GM12872 (cell line): ENCODE data around the gene JMJD7.

Experiments used
- TF ChIP-seq, protein P1 (sequence below): IDR thresholded peaks from 3 replicates; pipeline ENCODE4 v1.5.1; 2011; ENCODE audit warnings: low read depth, mild to moderate bottlenecking, low read length, moderate library complexity; ENCODE audit not compliant: insufficient read depth

JMJD7 gene

DNA sequence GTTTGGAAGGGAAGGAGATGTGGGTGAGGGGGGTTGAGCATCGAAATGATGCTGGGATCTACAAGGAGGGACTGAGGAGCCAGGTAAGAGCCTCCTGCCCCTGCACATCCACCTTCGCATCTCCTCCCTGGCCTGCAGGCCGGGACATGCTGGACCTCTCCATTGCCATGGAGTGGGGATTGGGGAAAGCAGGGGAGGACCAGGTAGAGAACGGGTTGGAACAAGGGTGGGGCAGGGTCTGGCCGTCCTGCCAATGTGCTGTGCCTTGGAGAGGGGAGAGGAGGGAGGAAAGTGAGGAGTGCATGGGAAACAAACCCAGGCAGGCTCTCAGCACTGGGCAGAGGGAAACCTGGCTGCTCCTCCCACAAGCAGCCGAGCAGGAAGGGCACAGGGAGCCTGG is 21.3 kb downstream of the JMJD7 start:
- TF ChIP-seq, protein P1, sequence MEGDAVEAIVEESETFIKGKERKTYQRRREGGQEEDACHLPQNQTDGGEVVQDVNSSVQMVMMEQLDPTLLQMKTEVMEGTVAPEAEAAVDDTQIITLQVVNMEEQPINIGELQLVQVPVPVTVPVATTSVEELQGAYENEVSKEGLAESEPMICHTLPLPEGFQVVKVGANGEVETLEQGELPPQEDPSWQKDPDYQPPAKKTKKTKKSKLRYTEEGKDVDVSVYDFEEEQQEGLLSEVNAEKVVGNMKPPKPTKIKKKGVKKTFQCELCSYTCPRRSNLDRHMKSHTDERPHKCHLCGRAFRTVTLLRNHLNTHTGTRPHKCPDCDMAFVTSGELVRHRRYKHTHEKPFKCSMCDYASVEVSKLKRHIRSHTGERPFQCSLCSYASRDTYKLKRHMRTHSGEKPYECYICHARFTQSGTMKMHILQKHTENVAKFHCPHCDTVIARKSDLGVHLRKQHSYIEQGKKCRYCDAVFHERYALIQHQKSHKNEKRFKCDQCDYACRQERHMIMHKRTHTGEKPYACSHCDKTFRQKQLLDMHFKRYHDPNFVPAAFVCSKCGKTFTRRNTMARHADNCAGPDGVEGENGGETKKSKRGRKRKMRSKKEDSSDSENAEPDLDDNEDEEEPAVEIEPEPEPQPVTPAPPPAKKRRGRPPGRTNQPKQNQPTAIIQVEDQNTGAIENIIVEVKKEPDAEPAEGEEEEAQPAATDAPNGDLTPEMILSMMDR: no peak

DNA sequence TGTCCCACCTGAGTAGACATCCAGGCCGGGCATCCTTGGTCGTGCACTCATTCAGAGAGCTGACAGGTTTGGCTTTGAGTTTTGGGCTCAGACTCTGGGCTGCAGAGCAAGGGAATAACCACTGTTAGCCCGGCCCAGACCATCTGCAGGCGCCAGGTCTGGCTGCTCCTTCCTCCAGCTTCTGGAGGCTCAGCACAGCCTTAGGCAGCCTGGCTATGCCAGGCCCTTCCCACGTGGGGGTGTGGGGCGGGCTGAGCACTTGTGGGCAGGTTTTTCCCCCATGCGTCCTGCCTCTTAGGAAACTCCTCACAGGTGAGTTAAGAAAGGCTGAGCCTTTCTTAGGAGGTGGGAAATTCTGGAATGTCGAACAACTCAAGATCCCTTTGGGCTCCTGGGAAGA is 22.0 kb downstream of the JMJD7 start:
- TF ChIP-seq, protein P1: no peak

DNA sequence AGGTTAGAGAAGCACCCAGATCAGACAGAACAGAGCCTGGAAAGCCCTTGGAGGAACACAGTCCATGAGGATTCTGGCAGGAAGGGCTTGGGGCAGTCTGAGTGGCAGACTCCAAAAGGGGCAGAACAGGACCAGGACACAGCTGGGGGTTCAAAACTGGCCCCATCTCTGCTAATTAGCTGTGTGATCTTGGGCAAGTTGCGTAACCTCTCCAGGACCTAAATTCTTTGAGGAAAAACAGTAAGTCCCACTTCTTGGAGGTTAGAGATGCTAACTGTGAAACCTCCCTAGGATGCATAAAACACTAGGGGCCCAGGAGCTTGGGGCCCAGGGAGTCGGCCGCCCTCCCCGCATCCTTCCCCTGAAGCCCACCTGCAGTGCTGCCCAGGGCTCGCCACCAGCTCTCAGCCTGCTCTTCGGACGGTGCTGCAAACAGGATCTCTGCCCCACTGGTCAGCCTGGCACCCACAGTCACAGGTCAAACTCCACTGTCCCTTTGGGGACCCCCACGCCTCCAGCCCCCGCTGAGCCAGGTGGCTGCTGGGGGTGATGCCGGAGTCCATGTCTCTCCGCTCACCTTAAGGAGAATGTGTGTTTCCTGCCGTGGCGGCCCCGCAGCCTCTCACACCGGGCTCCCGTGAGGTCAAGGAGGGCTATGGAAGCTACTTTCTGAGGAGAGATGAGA is 22.7 kb downstream of the JMJD7 start:
- TF ChIP-seq, protein P1: no peak

DNA sequence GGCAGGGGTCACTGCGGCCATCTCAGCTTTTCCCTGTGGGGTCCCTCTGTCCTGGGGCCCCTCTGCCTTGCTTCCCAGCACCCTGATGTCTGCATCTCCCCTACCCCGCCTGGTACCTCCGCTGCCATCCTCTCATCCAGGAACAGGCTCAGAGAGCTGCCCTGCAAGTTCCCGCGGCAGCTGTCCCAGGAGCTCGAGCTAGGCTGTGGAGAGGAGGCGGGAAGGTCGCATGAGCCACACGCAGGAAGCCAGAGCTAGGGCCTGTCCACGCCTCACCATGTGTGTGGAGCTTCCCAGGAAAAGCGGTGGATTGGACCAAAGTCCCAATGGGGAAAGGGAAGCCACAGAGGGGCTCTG is 23.3 kb downstream of the JMJD7 start:
- TF ChIP-seq, protein P1: no peak

DNA sequence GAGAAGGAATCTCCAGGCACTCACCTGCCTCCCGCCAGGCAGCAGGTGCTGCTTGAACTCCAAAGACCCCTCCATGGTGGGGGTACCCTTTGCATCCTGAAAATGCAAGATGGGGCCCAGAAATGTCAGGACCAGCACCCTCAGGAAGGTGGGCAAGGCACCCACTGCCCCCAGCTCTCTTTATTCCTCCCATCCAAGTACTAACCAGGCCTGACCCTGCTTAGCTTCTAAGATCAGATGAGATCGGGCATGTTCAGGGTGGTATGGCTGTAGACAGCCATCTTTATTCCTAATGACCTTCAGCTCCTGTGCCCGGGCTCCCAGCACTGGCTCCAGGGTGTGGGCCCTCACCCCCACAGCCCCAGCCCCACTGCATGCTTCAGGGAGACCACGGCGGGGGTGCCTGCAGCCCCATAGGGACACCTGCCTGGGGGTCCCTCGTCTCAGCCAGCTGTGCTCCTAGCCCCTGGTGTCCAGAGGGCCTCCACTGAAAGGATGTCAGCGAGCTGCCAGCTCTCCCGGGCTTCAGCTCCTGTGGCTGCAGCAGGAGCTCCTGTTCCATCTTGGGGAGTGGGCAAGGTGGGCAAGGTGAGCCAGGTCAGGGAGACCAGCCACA is 24.0 kb downstream of the JMJD7 start:
- TF ChIP-seq, protein P1: no peak

DNA sequence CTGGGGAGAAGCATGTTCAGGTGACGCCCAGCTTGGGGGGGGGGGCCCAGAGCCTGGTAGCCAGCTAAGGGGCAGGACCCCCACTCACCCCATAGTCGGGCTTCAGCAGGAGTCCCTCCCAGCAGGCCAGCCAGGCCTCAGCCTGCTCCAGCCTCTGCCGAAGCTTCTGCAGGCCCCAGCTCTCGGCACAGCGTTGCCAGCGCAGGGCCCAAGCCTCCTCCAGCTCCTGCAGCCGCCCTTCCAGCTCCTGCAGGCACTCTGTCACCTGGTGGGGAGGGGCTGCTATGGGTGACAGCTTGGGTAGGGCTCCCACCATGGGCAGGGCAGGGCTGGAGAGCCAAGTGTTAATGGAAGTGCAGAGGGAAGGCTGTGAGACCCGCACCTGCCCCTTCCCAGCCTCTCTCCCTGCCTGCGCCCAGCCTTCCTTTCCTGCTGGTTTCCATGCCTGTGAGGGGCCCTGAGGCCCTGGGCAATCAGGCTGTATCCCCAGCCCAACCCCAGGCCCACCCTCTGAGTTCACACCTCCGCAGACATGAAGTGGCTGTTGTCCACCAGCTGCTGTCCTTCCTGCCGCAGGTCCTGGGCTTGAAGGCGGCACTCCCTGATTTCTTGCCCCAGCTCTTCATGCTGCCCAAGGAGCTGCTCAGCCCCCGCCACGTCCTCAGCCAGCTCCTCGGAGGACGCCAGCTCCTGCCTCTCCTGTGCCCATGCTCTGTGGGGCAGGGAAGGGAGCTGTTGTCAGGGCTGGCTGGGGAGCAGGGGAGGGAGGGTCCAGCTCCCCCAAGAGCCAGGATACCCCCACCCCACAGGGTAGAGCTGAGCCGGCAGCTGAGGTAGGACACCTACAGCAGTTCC is 25.1 kb downstream of the JMJD7 start:
- TF ChIP-seq, protein P1: no peak

DNA sequence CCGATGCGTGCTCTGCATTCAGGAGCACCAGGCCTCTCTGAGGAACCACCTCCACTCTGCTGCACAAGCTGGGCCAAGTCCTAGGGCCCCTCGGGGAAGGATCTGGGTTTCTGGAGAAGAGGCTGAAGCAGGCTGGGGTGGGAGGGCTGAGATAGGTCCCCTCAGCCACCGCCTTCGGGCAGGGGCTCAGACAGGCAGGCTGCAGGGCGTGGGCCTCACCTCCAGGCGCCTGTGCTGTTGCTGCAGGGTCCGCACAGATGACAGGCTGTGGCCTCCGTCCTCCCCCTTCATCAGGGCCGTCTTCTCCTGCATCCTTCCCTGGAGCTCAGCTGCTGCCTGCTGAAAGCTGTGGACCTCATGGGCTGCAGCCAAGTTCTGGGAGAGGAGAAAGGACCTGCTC is 25.9 kb downstream of the JMJD7 start:
- TF ChIP-seq, protein P1: no peak
